CD4-positive, alpha-beta T cell (primary cell): ENCODE results near the gene FANCG. TPM values are rescaled to one million over a fixed set of nuclear protein-coding genes. Genes with fewer than 3 reads are reported as not detected.
A peak's percentile ranks its signal among the peaks of the same experiment; 100 is the strongest.

Experiments
- ATAC-seq: fragments of 200-7000 bp; cut with Tn5 transposase; one replicate; pipeline ENCODE4 v1.10.0; 2022; ENCODE audit warnings: mild to moderate bottlenecking; ENCODE audit not compliant: poor library complexity
- CTCF ChIA-PET: fragments of 350-600 bp; sonication (Branson Sonifier 250); formaldehyde crosslinking; loops from one replicate; lab custom pipeline; 2021; ENCODE audit warnings: antibody characterized with exemption, inconsistent platforms; lab: Charles Lee
- POLR2A ChIA-PET: fragments of 350-600 bp; sonication (Branson Sonifier 250); formaldehyde crosslinking; loops from one replicate; lab custom pipeline; 2021; ENCODE audit warnings: antibody characterized with exemption, inconsistent platforms; lab: Charles Lee
- DNase-seq, 14 experiments: peaks; one replicate each; pipeline ENCODE4 v3.0.0-alpha.2; 2013 to 2020; ENCODE audit warnings: mixed read lengths in 2 of 14
- H3K27ac ChIP-seq, 2 donors: one replicate each; pipeline versions ENCODE4 v1.5.1 to v1.7.0; 2013; ENCODE audit warnings: low read length in 2 of 2, low read depth in 1 of 2, mild to moderate bottlenecking in 1 of 2
- H3K27me3 ChIP-seq, 2 experiments: 1 replicate in 1 of 2; 2 replicates in 1 of 2; pipeline versions ENCODE4 v1.6.1 to v1.7.0; 2013; ENCODE audit warnings: low read length in 2 of 2, control low read depth in 1 of 2, mild to moderate bottlenecking in 1 of 2, moderate library complexity in 1 of 2; ENCODE audit not compliant: insufficient read depth in 2 of 2, control insufficient read depth in 1 of 2
- H3K36me3 ChIP-seq: one replicate; pipeline ENCODE4 v1.6.1; 2013; ENCODE audit warnings: low read length, control low read depth; ENCODE audit not compliant: insufficient read depth
- H3K4me1 ChIP-seq: one replicate; pipeline ENCODE4 v1.6.1; 2013; ENCODE audit warnings: low read length, control low read depth; ENCODE audit not compliant: insufficient read depth
- H3K4me3 ChIP-seq: one replicate; pipeline ENCODE4 v1.5.1; 2013; ENCODE audit warnings: mild to moderate bottlenecking, low read length, moderate library complexity
- H3K9me3 ChIP-seq, 2 experiments: 1 replicate in 1 of 2; 2 replicates in 1 of 2; pipeline versions ENCODE4 v1.6.1 to v1.7.0; 2013; ENCODE audit warnings: low read length in 2 of 2, mild to moderate bottlenecking in 2 of 2, control low read depth in 1 of 2, moderate library complexity in 1 of 2; ENCODE audit not compliant: control insufficient read depth in 1 of 2, insufficient read depth in 1 of 2
- H3K27ac Mint-ChIP-seq: one replicate; pipeline ENCODE4 v1.8.0; 2020; ENCODE audit warnings: mixed read lengths
- H3K27me3 Mint-ChIP-seq: one replicate; pipeline ENCODE4 v1.8.0; 2021; ENCODE audit warnings: mixed read lengths
- H3K36me3 Mint-ChIP-seq: one replicate; pipeline ENCODE4 v1.8.0; 2021; ENCODE audit warnings: low read depth, mixed read lengths
- H3K4me1 Mint-ChIP-seq: one replicate; pipeline ENCODE4 v1.8.0; 2021; ENCODE audit warnings: low read depth, mixed read lengths
- H3K4me3 Mint-ChIP-seq: one replicate; pipeline ENCODE4 v1.8.0; 2020; ENCODE audit warnings: mild to moderate bottlenecking, mixed read lengths
- H3K9me3 Mint-ChIP-seq: one replicate; pipeline ENCODE4 v1.8.0; 2020; ENCODE audit warnings: mixed read lengths
- intact Hi-C, 2 experiments: fragments of 100-400 bp; cut with DNase I in 1 of 2; cut with micrococcal nuclease in 1 of 2; formaldehyde crosslinking; loops; one replicate each; pipeline versions ENCODE4 v1.15.1 to v1.9.0; 2023 to 2025; cut with DNase I, micrococcal nuclease
- total RNA-seq, 174 experiments: library from RNA in 2 of 174; stranded (reverse) in 2 of 174; gene quantifications; one replicate each; pipeline ENCODE4 v1.2.3 and lab custom pipeline; 2021 to 2026
- TF ChIP-seq, protein P1 (sequence below): fragments of 200-600 bp; IDR thresholded peaks from one replicate; pipeline ENCODE4 v1.8.0; 2022; ENCODE audit warnings: antibody characterized with exemption, mild to moderate bottlenecking

The FANCG gene
- total RNA-seq, 2 experiments from 2014 or later: 21.7 to 24.6 TPM

DNA sequence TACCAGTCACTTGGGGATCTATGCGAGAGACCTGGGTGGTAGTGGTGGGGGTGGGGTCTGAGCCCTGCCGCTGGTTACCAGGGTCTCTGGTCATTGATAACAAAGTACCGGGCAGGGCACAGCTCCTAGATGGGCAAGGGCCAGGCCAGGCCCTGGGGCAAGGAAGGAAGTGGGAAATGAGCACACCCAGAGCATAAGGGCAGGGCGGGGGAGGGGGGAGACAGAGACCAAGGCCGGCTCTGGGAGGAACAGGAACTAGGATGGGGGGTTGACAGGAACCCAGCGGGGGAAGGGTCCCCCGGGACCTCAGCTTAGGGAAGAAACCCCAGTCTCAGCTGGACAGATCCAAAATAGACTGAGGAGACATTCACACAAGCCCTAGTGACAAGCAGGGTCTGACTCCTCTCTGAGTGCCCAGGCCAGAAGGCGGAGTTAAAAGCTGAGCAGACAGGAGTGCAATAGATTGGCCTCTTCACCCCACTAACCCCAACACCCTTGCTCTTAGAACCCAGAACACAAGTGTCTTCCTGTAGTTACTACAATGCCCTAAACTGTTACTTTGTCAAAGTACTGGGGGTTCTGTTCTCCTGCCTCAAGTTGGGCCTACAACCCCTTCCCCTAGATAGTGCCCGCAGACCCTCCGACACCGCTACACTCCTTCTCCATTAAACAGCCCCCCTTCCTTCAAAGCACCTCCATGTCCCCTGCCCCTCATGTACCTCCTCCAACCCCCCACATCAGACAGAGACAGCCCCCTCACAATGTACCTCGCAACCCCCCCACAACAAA is 35.3 kb upstream of the FANCG start:
- Mint-ChIP-seq H3K36me3 (peaks cover 6% of the 10 kb centered on the region), H3K27ac (peak overlapping the region; percentile 79), H3K4me3 (peak overlapping the region; percentile 94), H3K4me1 (peaks cover 62% of the 10 kb centered on the region), H3K9me3 (no peaks in the 10 kb centered on the region), H3K27me3 (no peaks in the 10 kb centered on the region)
- ChIA-PET POLR2A (interaction anchor here (0.7 to 6.8 kb wide), 9 partner anchors 12 to 103 kb away, joined by 3 to 46 read pairs (median 5); partner anchors contain the start of genes FANCG, PIGO, STOML2 and UNC13B), CTCF (interaction anchor here (1.5 to 5.3 kb wide), 6 partner anchors 12 to 215 kb away, joined by 5 to 28 read pairs (median 11); partner anchors contain the start of genes PIGO and STOML2)
- H3K36me3 ChIP-seq: no peaks in the 10 kb centered on the region
- H3K4me1 ChIP-seq: peaks cover 64% of the 10 kb centered on the region
- TF ChIP-seq, protein P1, sequence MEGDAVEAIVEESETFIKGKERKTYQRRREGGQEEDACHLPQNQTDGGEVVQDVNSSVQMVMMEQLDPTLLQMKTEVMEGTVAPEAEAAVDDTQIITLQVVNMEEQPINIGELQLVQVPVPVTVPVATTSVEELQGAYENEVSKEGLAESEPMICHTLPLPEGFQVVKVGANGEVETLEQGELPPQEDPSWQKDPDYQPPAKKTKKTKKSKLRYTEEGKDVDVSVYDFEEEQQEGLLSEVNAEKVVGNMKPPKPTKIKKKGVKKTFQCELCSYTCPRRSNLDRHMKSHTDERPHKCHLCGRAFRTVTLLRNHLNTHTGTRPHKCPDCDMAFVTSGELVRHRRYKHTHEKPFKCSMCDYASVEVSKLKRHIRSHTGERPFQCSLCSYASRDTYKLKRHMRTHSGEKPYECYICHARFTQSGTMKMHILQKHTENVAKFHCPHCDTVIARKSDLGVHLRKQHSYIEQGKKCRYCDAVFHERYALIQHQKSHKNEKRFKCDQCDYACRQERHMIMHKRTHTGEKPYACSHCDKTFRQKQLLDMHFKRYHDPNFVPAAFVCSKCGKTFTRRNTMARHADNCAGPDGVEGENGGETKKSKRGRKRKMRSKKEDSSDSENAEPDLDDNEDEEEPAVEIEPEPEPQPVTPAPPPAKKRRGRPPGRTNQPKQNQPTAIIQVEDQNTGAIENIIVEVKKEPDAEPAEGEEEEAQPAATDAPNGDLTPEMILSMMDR: no peak
- intact Hi-C loops: loop anchor here (1.0 to 10.0 kb wide), 9 partner anchors 12 to 767 kb away; partner anchors contain the start of genes SPAG8 (in 2 of the 2), CREB3 (in 1 of the 2), ENHO (in 1 of the 2) and FANCG (in 1 of the 2)
- DNase-seq (peak in 6 of 14 experiments; percentile 13 to 71 (median 50)), ATAC-seq (no peak)
- H3K9me3 ChIP-seq: no peaks in the 10 kb centered on the region
- H3K4me3 ChIP-seq: peak overlapping the region; percentile 66
- H3K27ac ChIP-seq: peak overlapping the region; percentile 81 to 83
- H3K27me3 ChIP-seq: no peaks in the 10 kb centered on the region

DNA sequence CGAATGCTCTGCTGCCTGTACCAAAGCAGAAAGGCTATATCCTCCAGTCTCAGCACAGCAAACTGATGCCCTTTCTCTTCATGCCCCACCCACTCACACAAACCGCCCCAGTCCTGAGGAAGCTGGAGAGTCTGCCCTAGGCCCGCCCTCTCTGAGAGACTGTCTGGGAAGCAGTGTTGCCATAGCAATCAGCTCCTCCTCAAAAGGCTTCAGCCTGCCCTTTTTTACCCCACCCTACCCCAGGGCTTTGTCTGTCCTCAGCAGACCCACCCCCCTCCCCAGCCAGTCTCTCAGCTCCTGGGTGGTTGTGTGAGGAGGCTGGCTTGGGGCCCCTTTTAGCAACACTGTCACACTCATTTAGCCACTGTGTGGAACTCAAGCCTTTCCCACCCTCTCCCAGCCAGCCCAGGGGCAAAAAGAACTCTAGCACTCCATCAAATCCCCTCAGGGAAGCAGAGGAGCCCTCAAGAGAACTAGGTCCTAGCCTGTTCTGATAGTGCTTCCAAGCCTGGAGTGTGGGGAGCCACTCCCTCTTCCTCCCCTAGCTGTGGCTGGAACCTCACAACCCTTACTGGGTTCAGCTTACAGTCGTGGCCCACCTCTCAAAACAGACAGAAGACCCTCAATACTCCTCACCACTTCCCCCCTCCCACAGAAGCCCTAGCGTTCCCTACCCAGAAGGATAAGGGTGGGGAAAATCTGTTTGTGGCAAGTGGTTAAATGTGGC is 34.5 kb upstream of the FANCG start:
- Mint-ChIP-seq H3K4me3 (peak overlapping the region; percentile 94), H3K4me1 (peaks cover 67% of the 10 kb centered on the region), H3K9me3 (no peaks in the 10 kb centered on the region), H3K27ac (peak overlapping the region; percentile 79), H3K36me3 (peaks cover 10% of the 10 kb centered on the region), H3K27me3 (no peaks in the 10 kb centered on the region)
- Histone ChIP-seq H3K27ac (peak overlapping the region; percentile 81 to 83), H3K36me3 (no peaks in the 10 kb centered on the region), H3K27me3 (no peaks in the 10 kb centered on the region), H3K4me3 (peak overlapping the region; percentile 66), H3K4me1 (peaks cover 64% of the 10 kb centered on the region), H3K9me3 (no peaks in the 10 kb centered on the region)
- intact Hi-C loops: loop anchor here (2.0 to 10.0 kb wide), 7 partner anchors 35 to 701 kb away; partner anchors contain the start of genes SPAG8 (in 2 of the 2), CREB3 (in 1 of the 2), ENHO (in 1 of the 2) and FANCG (in 1 of the 2)
- TF ChIP-seq, protein P1: no peak
- CTCF ChIA-PET: interaction anchor here (1.5 to 5.3 kb wide), 4 partner anchors 11 to 215 kb away, joined by 5 to 28 read pairs (median 10); partner anchors contain the start of genes PIGO and STOML2
- POLR2A ChIA-PET: interaction anchor here (0.6 to 6.8 kb wide), 7 partner anchors 11 to 456 kb away, joined by 3 to 46 read pairs (median 5); partner anchors contain the start of genes FANCG, PIGO, STOML2 and VCP
- peak; percentile 34 to 92 (median 70) for DNase-seq
- peak; percentile 26 for ATAC-seq
